Measurements from ENCODE around the gene MTA1.
A peak's percentile ranks its signal among the peaks of the same experiment; 100 is the strongest.

MTA1 gene

GRCh38 chr14:105465209-105466031 is 45.8 kb downstream of the MTA1 start:
- no peak for DNase-seq (ENCODE audit: low spot score)

- no peak for DNase-seq (ENCODE audit: low spot score)
These were observed 47.1 kb downstream of the MTA1 start for GRCh38 chr14:105466531-105467248.

GRCh38 chr14:105467249-105467941 is 47.8 kb downstream of the MTA1 start:
- no peak for DNase-seq (ENCODE audit: low spot score)

GRCh38 chr14:105467942-105468471 is 48.4 kb downstream of the MTA1 start:
- no peak for DNase-seq (ENCODE audit: low spot score)

GRCh38 chr14:105468621-105469241 is 49.1 kb downstream of the MTA1 start:
- DNase-seq (ENCODE audit: low spot score), result no peak

- DNase-seq (ENCODE audit: low spot score), result no peak
These were observed 50.1 kb downstream of the MTA1 start for GRCh38 chr14:105469456-105470349.

- peak; percentile 51 for DNase-seq (ENCODE audit: low spot score)
These were observed 51.0 kb downstream of the MTA1 start for GRCh38 chr14:105470350-105471296.

GRCh38 chr14:105471297-105471821 is 51.7 kb downstream of the MTA1 start:
- DNase-seq (ENCODE audit: low spot score), result no peak

- no peak for DNase-seq (ENCODE audit: low spot score)
These were observed 52.3 kb downstream of the MTA1 start for GRCh38 chr14:105471823-105472485.

GRCh38 chr14:105472486-105472991 is 52.9 kb downstream of the MTA1 start:
- no peak for DNase-seq (ENCODE audit: low spot score)

- DNase-seq (ENCODE audit: low spot score), result no peak
These were observed 53.5 kb downstream of the MTA1 start for GRCh38 chr14:105473033-105473676.

- DNase-seq (ENCODE audit: low spot score), result no peak
These were observed 54.3 kb downstream of the MTA1 start for GRCh38 chr14:105473677-105474482.

- no peak for DNase-seq (ENCODE audit: low spot score)
These were observed 55.0 kb downstream of the MTA1 start, which contains the start of gene CRIP2 for GRCh38 chr14:105474483-105475268. Gene CRIP2, plus strand, starts transcription at chr14:105474821. Its CDS starts 42 bp downstream, at chr14:105474863.

- DNase-seq (ENCODE audit: low spot score), result no peak
These were observed 55.9 kb downstream of the MTA1 start for GRCh38 chr14:105475269-105476096.

- no peak for DNase-seq (ENCODE audit: low spot score)
These were observed 56.6 kb downstream of the MTA1 start for GRCh38 chr14:105476097-105476830.
